Measurements from ENCODE around the gene IGSF9B.

DNA sequence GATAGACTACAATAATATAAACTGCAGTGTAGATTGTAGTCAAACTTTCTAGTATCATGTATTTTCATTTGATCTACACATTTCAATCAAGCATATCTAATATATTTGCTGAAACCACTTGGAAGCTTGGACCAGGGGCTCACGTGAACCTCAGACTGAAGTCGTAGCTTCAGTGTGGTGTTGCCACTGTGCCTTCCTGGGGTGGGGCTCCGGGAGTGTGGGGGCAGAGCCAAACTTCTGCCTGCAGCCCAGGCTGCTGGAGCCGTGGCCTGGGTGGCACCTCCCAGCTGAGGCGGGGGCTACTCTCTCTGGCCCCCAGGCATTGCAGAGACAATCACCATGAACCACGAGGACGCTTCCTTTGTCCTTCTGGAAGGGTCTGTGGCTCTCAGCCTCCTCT, 36.3 kb upstream of the IGSF9B start:
- TF ChIP-seq, protein P1, sequence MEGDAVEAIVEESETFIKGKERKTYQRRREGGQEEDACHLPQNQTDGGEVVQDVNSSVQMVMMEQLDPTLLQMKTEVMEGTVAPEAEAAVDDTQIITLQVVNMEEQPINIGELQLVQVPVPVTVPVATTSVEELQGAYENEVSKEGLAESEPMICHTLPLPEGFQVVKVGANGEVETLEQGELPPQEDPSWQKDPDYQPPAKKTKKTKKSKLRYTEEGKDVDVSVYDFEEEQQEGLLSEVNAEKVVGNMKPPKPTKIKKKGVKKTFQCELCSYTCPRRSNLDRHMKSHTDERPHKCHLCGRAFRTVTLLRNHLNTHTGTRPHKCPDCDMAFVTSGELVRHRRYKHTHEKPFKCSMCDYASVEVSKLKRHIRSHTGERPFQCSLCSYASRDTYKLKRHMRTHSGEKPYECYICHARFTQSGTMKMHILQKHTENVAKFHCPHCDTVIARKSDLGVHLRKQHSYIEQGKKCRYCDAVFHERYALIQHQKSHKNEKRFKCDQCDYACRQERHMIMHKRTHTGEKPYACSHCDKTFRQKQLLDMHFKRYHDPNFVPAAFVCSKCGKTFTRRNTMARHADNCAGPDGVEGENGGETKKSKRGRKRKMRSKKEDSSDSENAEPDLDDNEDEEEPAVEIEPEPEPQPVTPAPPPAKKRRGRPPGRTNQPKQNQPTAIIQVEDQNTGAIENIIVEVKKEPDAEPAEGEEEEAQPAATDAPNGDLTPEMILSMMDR (IDR thresholded peaks at IDR 0.05) = no peak
- no peak for TF ChIP-seq POLR2A (IDR thresholded peaks at IDR 0.05)

Measured in lower leg skin (tissue), 3 donors.